HEK293 (cell line): ENCODE measurements around the gene SLC25A47.

Experiments
- CTCF ChIP-seq: fragments of 450-650 bp; formaldehyde crosslinking; IDR thresholded peaks from 2 replicates; pipeline ENCODE4 v1.5.1; 2016; ENCODE audit warnings: missing biosample characterization, missing genetic modification characterization
- HOXA7 ChIP-seq: sonication (generic); formaldehyde crosslinking; IDR thresholded peaks from 2 replicates; pipeline ENCODE4 v1.8.1; 2022; ENCODE audit warnings: missing genetic modification reagents, borderline replicate concordance
- ZNF514 ChIP-seq: fragments of 450-650 bp; formaldehyde crosslinking; IDR thresholded peaks from 2 replicates; pipeline ENCODE4 v1.5.1; 2016; ENCODE audit warnings: missing biosample characterization, missing genetic modification characterization

- no peak for TF ChIP-seq ZNF514 (tag by site-specific recombination)
- TF ChIP-seq CTCF (tag by site-specific recombination) = no peak
- TF ChIP-seq HOXA7 = no peak
These were observed 6.8 kb downstream of the SLC25A47 start for GRCh38 chr14:100330007-100330344.
